GM21723 (cell line): ENCODE measurements around the gene AHSA1.

Experiments used
- ATAC-seq: cut with Tn5 transposase; IDR thresholded peaks from one replicate; pipeline ENCODE4 v1.9.1; 2021; ENCODE audit warnings: mild to moderate bottlenecking, moderate library complexity; ENCODE audit not compliant: unreplicated experiment

Gene AHSA1

GRCh38 chr14:77507762-77508161 is 49.9 kb downstream of the AHSA1 start:
- no peak for ATAC-seq

- ATAC-seq = no peak
Observed at GRCh38 chr14:77508249-77508648, 50.4 kb downstream of the AHSA1 start.

GRCh38 chr14:77508876-77509275 is 51.0 kb downstream of the AHSA1 start:
- ATAC-seq = no peak

- no peak for ATAC-seq
Observed at GRCh38 chr14:77509366-77509765, 51.5 kb downstream of the AHSA1 start.

- ATAC-seq = no peak
Observed at GRCh38 chr14:77511486-77512162, 53.7 kb downstream of the AHSA1 start.

GRCh38 chr14:77516126-77516525 is 58.2 kb downstream of the AHSA1 start:
- no peak for ATAC-seq
